Measurements from ENCODE around the gene DHRS11.

The DHRS11 gene

DNA sequence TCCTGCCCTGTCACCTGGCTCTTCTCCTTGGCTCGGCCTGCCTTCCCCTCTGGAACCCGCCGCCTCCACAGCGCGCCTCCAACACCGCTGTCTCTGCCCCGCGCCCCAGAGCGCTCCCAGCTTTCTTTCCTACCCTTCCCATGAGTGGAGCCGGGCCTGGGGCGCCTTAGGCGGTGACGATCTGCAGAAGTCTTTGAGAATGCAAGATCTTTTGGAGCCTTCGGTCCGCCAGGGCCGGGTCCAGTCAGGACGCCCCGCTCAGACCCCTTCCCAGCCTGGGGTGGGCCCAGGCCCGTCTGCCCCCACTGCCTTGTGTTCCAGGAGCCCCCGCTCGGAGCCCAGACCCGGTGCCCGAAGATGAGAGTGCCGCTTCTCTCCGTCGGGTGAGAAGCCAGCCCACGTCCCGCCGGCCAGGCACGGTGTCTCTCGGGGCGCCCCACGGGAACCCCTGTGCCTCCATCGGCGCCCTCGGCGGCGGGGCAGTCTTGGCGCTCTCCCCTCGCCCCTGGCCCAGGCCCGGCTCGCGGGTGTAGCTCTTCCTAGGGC, 49.7 kb downstream of the DHRS11 start:
- H3K27ac ChIP-seq = no peak overlapping the region
- no peak for TF ChIP-seq CTCF (conservative IDR thresholded peaks at IDR 0.05; ENCODE audit: low read depth, low read length)
- no peaks in the 10 kb centered on the region; the same call in 1 of the 2 replicates for H3K27me3 ChIP-seq (ENCODE audit: insufficient read depth, low read depth)
- H4K20me1 ChIP-seq (ENCODE audit: insufficient read depth) = no peaks in the 10 kb centered on the region
- H3K36me3 ChIP-seq (ENCODE audit: insufficient read depth) = no peaks in the 10 kb centered on the region
- no peaks in the 10 kb centered on the region for H3K4me1 ChIP-seq (ENCODE audit: low read depth, poor library complexity, severe bottlenecking)
- H3K4me3 ChIP-seq (IDR thresholded peaks at IDR 0.05; ENCODE audit: insufficient read depth, low read depth, low read length) = no peak overlapping the region
- no peak overlapping the region for H3K4me2 ChIP-seq
- H2AFZ ChIP-seq (ENCODE audit: low read depth) = no peak overlapping the region
- no peak overlapping the region for H3K9ac ChIP-seq
- H3K79me2 ChIP-seq (ENCODE audit: insufficient read depth, low read depth) = no peaks in the 10 kb centered on the region

DNA sequence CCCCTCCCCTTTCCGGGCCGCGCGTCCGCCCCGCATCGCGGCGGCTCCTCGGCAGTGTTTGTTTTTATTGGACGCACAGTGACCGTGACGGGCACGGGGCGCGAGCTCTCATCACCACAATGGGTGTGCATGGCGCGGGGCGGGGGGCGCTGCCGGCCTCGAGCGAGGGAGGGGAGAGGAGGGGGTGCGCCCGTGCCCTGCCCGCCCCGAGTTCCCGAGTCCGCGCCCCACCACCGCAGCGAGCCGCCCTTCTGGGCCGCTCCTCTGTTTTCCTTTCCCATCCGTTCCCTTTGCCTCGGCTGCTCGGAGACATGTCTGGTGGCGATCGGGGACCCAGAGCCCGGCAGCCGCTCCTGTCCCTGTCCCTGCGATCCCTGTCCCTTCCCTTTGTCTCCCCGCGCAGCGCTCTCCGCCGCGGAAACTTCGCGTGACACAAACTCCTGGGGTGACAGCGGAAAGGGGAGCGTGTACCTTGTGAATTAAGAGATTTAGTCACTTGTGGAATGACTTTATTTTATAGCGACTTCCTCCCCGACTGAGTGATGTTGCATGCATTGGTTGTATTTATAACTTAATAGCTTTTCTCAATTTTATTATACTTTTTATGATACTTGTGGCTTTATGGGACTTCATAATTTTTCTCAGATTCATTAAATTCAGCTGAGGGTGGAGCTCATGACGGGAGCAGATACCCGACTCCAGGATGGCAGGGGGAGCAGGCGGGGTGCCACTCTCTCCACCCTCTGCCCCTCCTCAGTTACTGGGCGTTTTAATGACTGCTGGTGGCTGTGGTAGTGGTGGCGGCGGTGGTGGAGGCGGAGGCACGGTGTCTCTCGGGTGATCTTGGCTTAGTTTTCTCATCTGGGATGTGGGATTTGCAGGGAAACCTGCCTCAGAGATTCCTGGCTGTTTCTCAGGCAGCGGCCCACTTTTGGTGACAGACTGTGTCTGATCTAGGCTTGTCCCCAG, 50.5 kb downstream of the DHRS11 start:
- TF ChIP-seq CTCF (conservative IDR thresholded peaks at IDR 0.05; ENCODE audit: low read depth, low read length) = no peak
- no peaks in the 10 kb centered on the region; the same call in 1 of the 2 replicates for H3K27me3 ChIP-seq (ENCODE audit: insufficient read depth, low read depth)
- no peaks in the 10 kb centered on the region for H3K36me3 ChIP-seq (ENCODE audit: insufficient read depth)
- H2AFZ ChIP-seq (ENCODE audit: low read depth) = no peak overlapping the region
- H4K20me1 ChIP-seq (ENCODE audit: insufficient read depth) = no peaks in the 10 kb centered on the region
- no peaks in the 10 kb centered on the region for H3K79me2 ChIP-seq (ENCODE audit: insufficient read depth, low read depth)
- no peaks in the 10 kb centered on the region for H3K4me1 ChIP-seq (ENCODE audit: low read depth, poor library complexity, severe bottlenecking)
- H3K4me3 ChIP-seq (IDR thresholded peaks at IDR 0.05; ENCODE audit: insufficient read depth, low read depth, low read length) = no peak overlapping the region
- no peak overlapping the region for H3K4me2 ChIP-seq
- no peak overlapping the region for H3K9ac ChIP-seq
- no peak overlapping the region for H3K27ac ChIP-seq

GRCh38 chr17:36643086-36643685, 51.5 kb downstream of the DHRS11 start:
- H3K9ac ChIP-seq = no peak overlapping the region
- no peaks in the 10 kb centered on the region for H4K20me1 ChIP-seq (ENCODE audit: insufficient read depth)
- no peaks in the 10 kb centered on the region; the same call in 1 of the 2 replicates for H3K27me3 ChIP-seq (ENCODE audit: insufficient read depth, low read depth)
- H3K36me3 ChIP-seq (ENCODE audit: insufficient read depth) = no peaks in the 10 kb centered on the region
- H3K4me2 ChIP-seq = no peak overlapping the region
- no peaks in the 10 kb centered on the region for H3K4me1 ChIP-seq (ENCODE audit: low read depth, poor library complexity, severe bottlenecking)
- H2AFZ ChIP-seq (ENCODE audit: low read depth) = no peak overlapping the region
- no peaks in the 10 kb centered on the region for H3K79me2 ChIP-seq (ENCODE audit: insufficient read depth, low read depth)
- no peak overlapping the region for H3K4me3 ChIP-seq (IDR thresholded peaks at IDR 0.05; ENCODE audit: insufficient read depth, low read depth, low read length)
- TF ChIP-seq CTCF (conservative IDR thresholded peaks at IDR 0.05; ENCODE audit: low read depth, low read length) = no peak
- no peak overlapping the region for H3K27ac ChIP-seq

DNA sequence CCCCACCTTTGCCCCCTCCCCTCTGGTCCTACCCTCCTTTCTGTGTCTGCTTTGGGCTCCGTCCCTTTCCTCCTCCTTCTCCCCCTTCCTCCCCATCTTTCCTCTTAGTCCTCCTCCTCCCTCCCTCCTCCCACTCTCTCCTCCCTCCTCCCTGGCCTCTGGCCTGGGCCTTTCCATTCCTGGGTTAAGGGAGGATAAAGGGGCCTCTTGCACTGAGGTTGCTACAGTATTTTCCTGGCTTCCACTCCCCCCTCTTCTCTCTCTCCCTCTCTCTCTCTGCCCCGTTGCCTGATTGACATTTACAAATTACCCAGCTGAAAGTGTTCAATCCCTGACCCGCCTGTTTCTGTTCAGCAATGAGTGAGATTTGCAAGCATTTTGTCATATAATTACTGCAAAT, 53.7 kb downstream of the DHRS11 start:
- Histone ChIP-seq H3K27me3 (ENCODE audit: insufficient read depth, low read depth) (no peaks in the 10 kb centered on the region; the same call in 1 of the 2 replicates), H2AFZ (ENCODE audit: low read depth) (no peak overlapping the region), H3K4me1 (ENCODE audit: low read depth, poor library complexity, severe bottlenecking) (no peaks in the 10 kb centered on the region), H3K27ac (no peak overlapping the region), H3K36me3 (ENCODE audit: insufficient read depth) (no peaks in the 10 kb centered on the region), H3K79me2 (ENCODE audit: insufficient read depth, low read depth) (no peaks in the 10 kb centered on the region), H3K4me2 (no peak overlapping the region), H3K9ac (no peak overlapping the region), H3K4me3 (IDR thresholded peaks at IDR 0.05; ENCODE audit: insufficient read depth, low read depth, low read length) (no peak overlapping the region), H4K20me1 (ENCODE audit: insufficient read depth) (no peaks in the 10 kb centered on the region)
- no peak for TF ChIP-seq CTCF (conservative IDR thresholded peaks at IDR 0.05; ENCODE audit: low read depth, low read length)

Measured in KMS-11 (cell line).